ENCODE data around the gene NCBP1. TPM values are rescaled to one million over a fixed set of nuclear protein-coding genes. Genes with fewer than 3 reads are reported as not detected.
"Not testable (repeated sequence)": the region's sequence is repeated elsewhere in the genome, so short reads cannot be mapped to it uniquely, and the experiment has no call there.

The NCBP1 gene
- total RNA-seq, 2 experiments from 2014 or later, result 50.7 to 53.5 TPM

GRCh38 chr9:97617939-97618416 is 15.6 kb upstream of the NCBP1 start:
- CTCF ChIA-PET, result no interaction called here
- peaks cover 64% of the 10 kb centered on the region for H3K36me3 Mint-ChIP-seq (ENCODE audit: low read depth)

GRCh38 chr9:97620063-97620462 is 13.6 kb upstream of the NCBP1 start:
- intact Hi-C loops (cut with DNase I, micrococcal nuclease); H3K4me3 Mint-ChIP-seq; CTCF ChIA-PET; H3K27me3 Mint-ChIP-seq; H3K4me1 Mint-ChIP-seq (ENCODE audit: low read depth); H3K27ac Mint-ChIP-seq; H3K4me1 ChIP-seq (ENCODE audit: insufficient read depth, low read length); H3K4me3 ChIP-seq (ENCODE audit: low read length); H3K27ac ChIP-seq (ENCODE audit: low read depth in 1 of 2, low read length in 2 of 2); H3K9me3 Mint-ChIP-seq; ATAC-seq (ENCODE audit: poor library complexity); DNase-seq; H3K27me3 ChIP-seq (ENCODE audit: control insufficient read depth in 1 of 2, insufficient read depth in 2 of 2, low read length in 2 of 2); H3K9me3 ChIP-seq (ENCODE audit: control insufficient read depth in 1 of 2, insufficient read depth in 1 of 2, low read length in 2 of 2): not testable (repeated sequence)
- peaks cover 16% of the 10 kb centered on the region for H3K36me3 ChIP-seq (ENCODE audit: insufficient read depth, low read length)
- POLR2A ChIA-PET, result interaction anchor here (1.0 kb wide), 1 partner anchor 13 kb away, joined by 3 read pairs; the partner anchor contains the start of genes NCBP1 and TSTD2
- peaks cover 78% of the 10 kb centered on the region for H3K36me3 Mint-ChIP-seq (ENCODE audit: low read depth)

More at GRCh38 chr9:97617939-97618416, 15.6 kb upstream of the NCBP1 start:
- H3K27ac ChIP-seq (ENCODE audit: low read depth in 1 of 2, low read length in 2 of 2), result no peak overlapping the region
- Mint-ChIP-seq H3K9me3 (no peaks in the 10 kb centered on the region), H3K27me3 (no peaks in the 10 kb centered on the region), H3K4me1 (ENCODE audit: low read depth) (no peaks in the 10 kb centered on the region), H3K27ac (no peak overlapping the region), H3K4me3 (no peak overlapping the region)
- DNase-seq (no peak), ATAC-seq (ENCODE audit: poor library complexity) (no peak)
- no peak for TF ChIP-seq CTCF (IDR thresholded peaks at IDR 0.05)
- no peaks in the 10 kb centered on the region for H3K27me3 ChIP-seq (ENCODE audit: control insufficient read depth in 1 of 2, insufficient read depth in 2 of 2, low read length in 2 of 2)
- peaks cover 10% of the 10 kb centered on the region for H3K36me3 ChIP-seq (ENCODE audit: insufficient read depth, low read length)
- no peaks in the 10 kb centered on the region for H3K4me1 ChIP-seq (ENCODE audit: insufficient read depth, low read length)
- POLR2A ChIA-PET, result no interaction called here
- H3K4me3 ChIP-seq (ENCODE audit: low read length), result no peak overlapping the region
- intact Hi-C loops (cut with DNase I, micrococcal nuclease), result loop anchor here in 1 of 2 experiments (5.0 kb wide), 2 partner anchors 151 to 761 kb away; no protein-coding TSS in a partner anchor
- no peaks in the 10 kb centered on the region for H3K9me3 ChIP-seq (ENCODE audit: control insufficient read depth in 1 of 2, insufficient read depth in 1 of 2, low read length in 2 of 2)

- H3K36me3 Mint-ChIP-seq (ENCODE audit: low read depth), result peaks cover 76% of the 10 kb centered on the region
- H3K4me3 Mint-ChIP-seq; H3K27ac Mint-ChIP-seq; intact Hi-C loops (cut with DNase I, micrococcal nuclease); H3K4me3 ChIP-seq (ENCODE audit: low read length); H3K4me1 ChIP-seq (ENCODE audit: insufficient read depth, low read length); ATAC-seq (ENCODE audit: poor library complexity); H3K27me3 Mint-ChIP-seq; POLR2A ChIA-PET; H3K9me3 ChIP-seq (ENCODE audit: control insufficient read depth in 1 of 2, insufficient read depth in 1 of 2, low read length in 2 of 2); CTCF ChIA-PET; DNase-seq; H3K27ac ChIP-seq (ENCODE audit: low read depth in 1 of 2, low read length in 2 of 2); H3K27me3 ChIP-seq (ENCODE audit: control insufficient read depth in 1 of 2, insufficient read depth in 2 of 2, low read length in 2 of 2); H3K4me1 Mint-ChIP-seq (ENCODE audit: low read depth); H3K9me3 Mint-ChIP-seq: not testable (repeated sequence)
- H3K36me3 ChIP-seq (ENCODE audit: insufficient read depth, low read length), result peaks cover 28% of the 10 kb centered on the region
Measured at GRCh38 chr9:97622483-97622882, 11.1 kb upstream of the NCBP1 start.

- Mint-ChIP-seq H3K4me1 (ENCODE audit: low read depth) (peaks cover 9% of the 10 kb centered on the region), H3K4me3 (no peak overlapping the region), H3K36me3 (ENCODE audit: low read depth) (peaks cover 74% of the 10 kb centered on the region), H3K9me3 (no peaks in the 10 kb centered on the region), H3K27ac (no peak overlapping the region), H3K27me3 (no peaks in the 10 kb centered on the region)
- CTCF ChIA-PET, result no interaction called here
- Histone ChIP-seq H3K36me3 (ENCODE audit: insufficient read depth, low read length) (peaks cover 28% of the 10 kb centered on the region), H3K27ac (ENCODE audit: low read depth in 1 of 2, low read length in 2 of 2) (no peak overlapping the region), H3K4me3 (ENCODE audit: low read length) (no peak overlapping the region), H3K4me1 (ENCODE audit: insufficient read depth, low read length) (no peaks in the 10 kb centered on the region), H3K9me3 (ENCODE audit: control insufficient read depth in 1 of 2, insufficient read depth in 1 of 2, low read length in 2 of 2) (no peaks in the 10 kb centered on the region), H3K27me3 (ENCODE audit: control insufficient read depth in 1 of 2, insufficient read depth in 2 of 2, low read length in 2 of 2) (no peaks in the 10 kb centered on the region)
- no peak for TF ChIP-seq CTCF (IDR thresholded peaks at IDR 0.05)
- no peak for DNase-seq
- POLR2A ChIA-PET, result no interaction called here
- intact Hi-C loops (cut with DNase I, micrococcal nuclease), result no loop called here
- no peak for ATAC-seq (ENCODE audit: poor library complexity)
Measured at GRCh38 chr9:97623946-97624345, 9.7 kb upstream of the NCBP1 start.
